Endodermal cell (in vitro differentiated cells): ENCODE results near the gene PPP4R2. TPM values are rescaled to one million over a fixed set of nuclear protein-coding genes. Genes with fewer than 3 reads are reported as not detected.

Experiments used
- DNase-seq: peaks from one replicate; pipeline ENCODE4 v3.0.0-alpha.2; 2017
- H3K27ac ChIP-seq: 2 replicates; pipeline ENCODE4 v1.5.1; 2013; ENCODE audit warnings: mild to moderate bottlenecking, low read depth, low read length, moderate library complexity
- H3K27me3 ChIP-seq: 2 replicates; pipeline ENCODE4 v1.6.1; 2013; ENCODE audit warnings: mild to moderate bottlenecking, low read length, moderate library complexity; ENCODE audit not compliant: insufficient read depth, control insufficient read depth, poor library complexity, severe bottlenecking
- H3K36me3 ChIP-seq: 2 replicates; pipeline ENCODE4 v1.7.0; 2013; ENCODE audit warnings: mild to moderate bottlenecking, low read length, moderate library complexity; ENCODE audit not compliant: control insufficient read depth, insufficient read depth
- H3K4me1 ChIP-seq: one replicate; pipeline ENCODE4 v1.7.0; 2013; ENCODE audit warnings: low read length; ENCODE audit not compliant: control insufficient read depth, insufficient read depth
- H3K4me3 ChIP-seq: 2 replicates; pipeline ENCODE4 v1.5.1; 2013; ENCODE audit warnings: mild to moderate bottlenecking, low read length, moderate library complexity
- H3K9ac ChIP-seq: 2 replicates; pipeline ENCODE4 v1.6.1; 2013; ENCODE audit warnings: mild to moderate bottlenecking, low read length, moderate library complexity; ENCODE audit not compliant: poor library complexity, severe bottlenecking; ENCODE audit errors: extremely low read depth
- H3K9me3 ChIP-seq: 2 replicates; pipeline ENCODE4 v1.6.1; 2013; ENCODE audit warnings: mild to moderate bottlenecking, low read length, moderate library complexity; ENCODE audit not compliant: control insufficient read depth
- H3K27ac Mint-ChIP-seq: 2 replicates; pipeline ENCODE4 v1.8.0; 2020; ENCODE audit warnings: mixed read lengths
- H3K27me3 Mint-ChIP-seq: 2 replicates; pipeline ENCODE4 v1.8.0; 2021; ENCODE audit warnings: mild to moderate bottlenecking, mixed read lengths; ENCODE audit not compliant: insufficient read depth
- H3K36me3 Mint-ChIP-seq: 2 replicates; pipeline ENCODE4 v1.8.0; 2020; ENCODE audit warnings: low read depth, mixed read lengths
- H3K4me1 Mint-ChIP-seq: 2 replicates; pipeline ENCODE4 v1.8.0; 2020; ENCODE audit warnings: mixed read lengths
- H3K4me3 Mint-ChIP-seq: 2 replicates; pipeline ENCODE4 v1.8.0; 2020; ENCODE audit warnings: mild to moderate bottlenecking, moderate library complexity, mixed read lengths
- H3K9me3 Mint-ChIP-seq: 2 replicates; pipeline ENCODE4 v1.8.0; 2020; ENCODE audit warnings: mild to moderate bottlenecking, mixed read lengths
- CTCF ChIP-seq: fragments of 200-600 bp; sonication (generic); conservative IDR thresholded peaks from 2 replicates; pipeline ENCODE4 v1.5.0; 2021; ENCODE audit warnings: antibody characterized with exemption, mild to moderate bottlenecking
- WGBS, 2 experiments: methylation state at CpG; one replicate each; pipeline versions ENCODE4 v1.1.5 to v1.1.7; 2013; ENCODE audit warnings: missing lambda C conversion rate in 2 of 2, mixed read lengths in 1 of 2; ENCODE audit not compliant: insufficient coverage in 1 of 2, insufficient read length in 1 of 2; 5-methylcytosine and 5-hydroxymethylcytosine counted together
- total RNA-seq, 2 donors: library from RNA; stranded (reverse); fragmentation: NEBNext Ultra II Directional in 1 of 2; extraction: Animal tissue kit (Norgen Biotek cat#: 25700) in 1 of 2; gene quantifications; 2 replicates in 1 of 2; 3 replicates in 1 of 2; pipeline ENCODE4 v1.2.1, GENCODE V29; 2021

The PPP4R2 gene
- total RNA-seq, 2 donors from 2014 or later = 133 to 157 TPM

GRCh38 chr3:73009750-73010149 lies 13.1 kb downstream of the PPP4R2 start:
- Histone ChIP-seq H3K9ac (no peak overlapping the region), H3K27me3 (no peaks in the 10 kb centered on the region), H3K4me1 (no peaks in the 10 kb centered on the region), H3K27ac (no peak overlapping the region), H3K36me3 (peaks cover 62% of the 10 kb centered on the region), H3K4me3 (no peak overlapping the region), H3K9me3 (no peaks in the 10 kb centered on the region)
- H3K36me3 Mint-ChIP-seq = peaks cover 66% of the 10 kb centered on the region
- H3K4me1 Mint-ChIP-seq = peaks cover 20% of the 10 kb centered on the region
- TF ChIP-seq CTCF = no peak
- no peak overlapping the region for H3K27ac Mint-ChIP-seq
- WGBS, 2 experiments = 91 to 100% methylated on average over 1 to 3 of the region's 3 CpGs
- no peak for DNase-seq
- no peak overlapping the region for H3K4me3 Mint-ChIP-seq
- no peaks in the 10 kb centered on the region for H3K9me3 Mint-ChIP-seq
- no peaks in the 10 kb centered on the region for H3K27me3 Mint-ChIP-seq

GRCh38 chr3:73010158-73010557 lies 13.5 kb downstream of the PPP4R2 start:
- WGBS, 2 experiments = 94 to 97% methylated on average over 4 to 6 of the region's 6 CpGs
- no peak overlapping the region for H3K4me3 Mint-ChIP-seq
- H3K4me3 ChIP-seq = no peak overlapping the region
- H3K9me3 ChIP-seq = no peaks in the 10 kb centered on the region
- H3K27me3 ChIP-seq = no peaks in the 10 kb centered on the region
- peaks cover 62% of the 10 kb centered on the region for H3K36me3 ChIP-seq
- H3K4me1 Mint-ChIP-seq = peaks cover 20% of the 10 kb centered on the region
- no peaks in the 10 kb centered on the region for H3K9me3 Mint-ChIP-seq
- no peaks in the 10 kb centered on the region for H3K4me1 ChIP-seq
- TF ChIP-seq CTCF = no peak
- H3K9ac ChIP-seq = no peak overlapping the region
- H3K27ac Mint-ChIP-seq = no peak overlapping the region
- H3K36me3 Mint-ChIP-seq = peaks cover 65% of the 10 kb centered on the region
- no peak overlapping the region for H3K27ac ChIP-seq
- no peak for DNase-seq
- no peaks in the 10 kb centered on the region for H3K27me3 Mint-ChIP-seq

GRCh38 chr3:73018298-73018697 lies 21.7 kb downstream of the PPP4R2 start:
- no peaks in the 10 kb centered on the region for H3K9me3 ChIP-seq
- TF ChIP-seq CTCF = no peak
- H3K4me3 ChIP-seq = no peak overlapping the region
- no peaks in the 10 kb centered on the region for H3K27me3 Mint-ChIP-seq
- H3K27me3 ChIP-seq = no peaks in the 10 kb centered on the region
- H3K36me3 ChIP-seq = peaks cover 34% of the 10 kb centered on the region
- H3K27ac ChIP-seq = no peak overlapping the region
- H3K4me3 Mint-ChIP-seq = no peak overlapping the region
- DNase-seq = no peak
- H3K9ac ChIP-seq = no peak overlapping the region
- peaks cover 28% of the 10 kb centered on the region for H3K36me3 Mint-ChIP-seq
- no peaks in the 10 kb centered on the region for H3K9me3 Mint-ChIP-seq
- no peak overlapping the region for H3K27ac Mint-ChIP-seq
- no peaks in the 10 kb centered on the region for H3K4me1 ChIP-seq
- H3K4me1 Mint-ChIP-seq = peaks cover 20% of the 10 kb centered on the region
- whole genome bisulfite sequencing, 2 experiments = 97 to 98% methylated on average over 3 to 4 of the region's 4 CpGs
